ENCODE data around the gene ZBTB12.
"Not testable (repeated sequence)": the region's sequence is repeated elsewhere in the genome, so short reads cannot be mapped to it uniquely, and the experiment has no call there.

The ZBTB12 gene

GRCh38 chr6:31933537-31933936, 31.7 kb upstream of the ZBTB12 start:
- no peaks in the 10 kb centered on the region for H3K36me3 ChIP-seq (ENCODE audit: insufficient read depth)
- H3K27me3 ChIP-seq (ENCODE audit: insufficient read depth, low read depth), result no peaks in the 10 kb centered on the region
- H3K79me2 ChIP-seq (ENCODE audit: insufficient read depth, low read depth), result no peaks in the 10 kb centered on the region
- no peak overlapping the region for H3K9ac ChIP-seq
- H3K27ac ChIP-seq, result no peak overlapping the region
- no peak overlapping the region for H2AFZ ChIP-seq (ENCODE audit: low read depth)
- no peaks in the 10 kb centered on the region for H4K20me1 ChIP-seq (ENCODE audit: insufficient read depth)
- no peak overlapping the region for H3K4me3 ChIP-seq (IDR thresholded peaks at IDR 0.05; ENCODE audit: insufficient read depth, low read depth, low read length)
- no peaks in the 10 kb centered on the region for H3K4me1 ChIP-seq (ENCODE audit: low read depth, poor library complexity, severe bottlenecking)
- no peak overlapping the region for H3K4me2 ChIP-seq
- TF ChIP-seq, protein P1, sequence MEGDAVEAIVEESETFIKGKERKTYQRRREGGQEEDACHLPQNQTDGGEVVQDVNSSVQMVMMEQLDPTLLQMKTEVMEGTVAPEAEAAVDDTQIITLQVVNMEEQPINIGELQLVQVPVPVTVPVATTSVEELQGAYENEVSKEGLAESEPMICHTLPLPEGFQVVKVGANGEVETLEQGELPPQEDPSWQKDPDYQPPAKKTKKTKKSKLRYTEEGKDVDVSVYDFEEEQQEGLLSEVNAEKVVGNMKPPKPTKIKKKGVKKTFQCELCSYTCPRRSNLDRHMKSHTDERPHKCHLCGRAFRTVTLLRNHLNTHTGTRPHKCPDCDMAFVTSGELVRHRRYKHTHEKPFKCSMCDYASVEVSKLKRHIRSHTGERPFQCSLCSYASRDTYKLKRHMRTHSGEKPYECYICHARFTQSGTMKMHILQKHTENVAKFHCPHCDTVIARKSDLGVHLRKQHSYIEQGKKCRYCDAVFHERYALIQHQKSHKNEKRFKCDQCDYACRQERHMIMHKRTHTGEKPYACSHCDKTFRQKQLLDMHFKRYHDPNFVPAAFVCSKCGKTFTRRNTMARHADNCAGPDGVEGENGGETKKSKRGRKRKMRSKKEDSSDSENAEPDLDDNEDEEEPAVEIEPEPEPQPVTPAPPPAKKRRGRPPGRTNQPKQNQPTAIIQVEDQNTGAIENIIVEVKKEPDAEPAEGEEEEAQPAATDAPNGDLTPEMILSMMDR (conservative IDR thresholded peaks at IDR 0.05; ENCODE audit: low read depth, low read length), result no peak

DNA sequence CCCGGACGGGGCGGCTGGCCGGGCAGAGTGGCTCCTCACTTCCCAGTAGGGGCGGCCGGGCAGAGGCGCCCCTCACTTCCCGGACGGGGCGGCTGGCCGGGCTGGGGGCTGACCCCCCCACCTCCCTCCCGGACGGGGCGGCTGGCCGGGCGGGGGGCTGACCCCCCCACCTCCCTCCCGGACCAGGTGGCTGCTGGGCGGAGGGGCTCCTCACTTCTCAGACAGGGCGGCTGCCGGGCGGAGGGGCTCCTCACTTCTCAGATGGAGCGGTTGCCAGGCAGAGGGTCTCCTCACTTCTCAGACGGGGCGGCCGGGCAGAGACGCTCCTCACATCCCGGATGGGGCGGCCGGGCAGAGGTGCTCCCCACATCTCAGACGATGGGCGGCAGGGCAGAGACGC, 30.3 kb upstream of the ZBTB12 start:
- H3K9ac ChIP-seq; H4K20me1 ChIP-seq (ENCODE audit: insufficient read depth); H3K4me2 ChIP-seq; H3K27ac ChIP-seq; H3K36me3 ChIP-seq (ENCODE audit: insufficient read depth); H3K27me3 ChIP-seq (ENCODE audit: insufficient read depth, low read depth); H3K4me1 ChIP-seq (ENCODE audit: low read depth, poor library complexity, severe bottlenecking); H3K79me2 ChIP-seq (ENCODE audit: insufficient read depth, low read depth); H3K4me3 ChIP-seq (IDR thresholded peaks at IDR 0.05; ENCODE audit: insufficient read depth, low read depth, low read length); H2AFZ ChIP-seq (ENCODE audit: low read depth): not testable (repeated sequence)

DNA sequence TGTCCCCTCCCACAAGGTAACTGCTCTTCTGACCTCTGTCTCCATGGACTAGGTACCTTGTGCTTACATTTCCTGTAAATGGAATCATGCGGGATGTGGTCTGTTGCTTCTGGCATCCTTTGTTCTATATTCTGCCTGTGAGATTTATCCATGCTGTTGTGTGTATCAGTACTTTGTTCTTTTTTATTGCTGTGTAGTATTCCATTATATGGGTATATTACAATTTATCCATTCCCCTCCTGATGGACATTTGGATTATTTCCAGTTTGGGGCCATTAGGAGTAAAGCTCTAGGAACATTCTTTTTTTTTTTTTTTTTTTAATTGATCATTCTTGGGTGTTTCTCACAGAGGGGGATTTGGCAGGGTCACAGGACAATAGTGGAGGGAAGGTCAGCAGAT, 29.1 kb upstream of the ZBTB12 start:
- Histone ChIP-seq H3K4me2 (no peak overlapping the region), H3K4me1 (ENCODE audit: low read depth, poor library complexity, severe bottlenecking) (no peaks in the 10 kb centered on the region), H4K20me1 (ENCODE audit: insufficient read depth) (no peaks in the 10 kb centered on the region)

DNA sequence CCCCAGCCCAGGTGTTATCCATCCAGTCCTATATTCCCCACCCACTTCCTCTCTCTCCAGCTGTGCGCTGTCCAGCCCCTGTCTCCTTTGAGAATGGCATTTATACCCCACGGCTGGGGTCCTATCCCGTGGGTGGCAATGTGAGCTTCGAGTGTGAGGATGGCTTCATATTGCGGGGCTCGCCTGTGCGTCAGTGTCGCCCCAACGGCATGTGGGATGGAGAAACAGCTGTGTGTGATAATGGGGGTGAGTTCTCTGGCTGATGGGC, 26.7 kb upstream of the ZBTB12 start:
- Histone ChIP-seq H3K9ac (no peak overlapping the region), H3K36me3 (ENCODE audit: insufficient read depth) (no peaks in the 10 kb centered on the region), H3K27me3 (ENCODE audit: insufficient read depth, low read depth) (no peaks in the 10 kb centered on the region), H3K27ac (no peak overlapping the region), H2AFZ (ENCODE audit: low read depth) (no peak overlapping the region), H3K4me2 (no peak overlapping the region), H3K79me2 (ENCODE audit: insufficient read depth, low read depth) (no peaks in the 10 kb centered on the region), H3K4me3 (IDR thresholded peaks at IDR 0.05; ENCODE audit: insufficient read depth, low read depth, low read length) (no peak overlapping the region), H4K20me1 (ENCODE audit: insufficient read depth) (no peaks in the 10 kb centered on the region), H3K4me1 (ENCODE audit: low read depth, poor library complexity, severe bottlenecking) (no peaks in the 10 kb centered on the region)
- TF ChIP-seq, protein P1 (conservative IDR thresholded peaks at IDR 0.05; ENCODE audit: low read depth, low read length), result no peak

More for the DNA sequence above, 29.1 kb upstream of the ZBTB12 start:
- Histone ChIP-seq H3K79me2 (ENCODE audit: insufficient read depth, low read depth) (no peaks in the 10 kb centered on the region), H3K4me3 (IDR thresholded peaks at IDR 0.05; ENCODE audit: insufficient read depth, low read depth, low read length) (no peak overlapping the region), H3K36me3 (ENCODE audit: insufficient read depth) (no peaks in the 10 kb centered on the region), H2AFZ (ENCODE audit: low read depth) (no peak overlapping the region), H3K27me3 (ENCODE audit: insufficient read depth, low read depth) (no peaks in the 10 kb centered on the region), H3K9ac (no peak overlapping the region), H3K27ac (no peak overlapping the region)
- TF ChIP-seq, protein P1 (conservative IDR thresholded peaks at IDR 0.05; ENCODE audit: low read depth, low read length), result no peak

GRCh38 chr6:31927863-31928671, 26.2 kb upstream of the ZBTB12 start:
- H3K27ac ChIP-seq, result no peak overlapping the region
- TF ChIP-seq, protein P1 (conservative IDR thresholded peaks at IDR 0.05; ENCODE audit: low read depth, low read length), result no peak
- no peaks in the 10 kb centered on the region for H3K36me3 ChIP-seq (ENCODE audit: insufficient read depth)
- H3K9ac ChIP-seq, result no peak overlapping the region
- H3K79me2 ChIP-seq (ENCODE audit: insufficient read depth, low read depth), result no peaks in the 10 kb centered on the region
- no peak overlapping the region for H3K4me3 ChIP-seq (IDR thresholded peaks at IDR 0.05; ENCODE audit: insufficient read depth, low read depth, low read length)
- no peaks in the 10 kb centered on the region for H4K20me1 ChIP-seq (ENCODE audit: insufficient read depth)
- H2AFZ ChIP-seq (ENCODE audit: low read depth), result no peak overlapping the region
- no peak overlapping the region for H3K4me2 ChIP-seq
- H3K4me1 ChIP-seq (ENCODE audit: low read depth, poor library complexity, severe bottlenecking), result no peaks in the 10 kb centered on the region
- no peaks in the 10 kb centered on the region for H3K27me3 ChIP-seq (ENCODE audit: insufficient read depth, low read depth)

Measured in KMS-11 (cell line).